SH-SY5Y (cell line): ENCODE results near the gene MSI2.

ENCODE experiments used
- GATA2 ChIP-seq: IDR thresholded peaks from 2 replicates; pipeline ENCODE4 v1.6.1; 2011; ENCODE audit warnings: mild to moderate bottlenecking, low read depth, low read length
- GATA3 ChIP-seq: IDR thresholded peaks from 2 replicates; pipeline ENCODE4 v1.6.1; 2011; ENCODE audit warnings: low read depth, mild to moderate bottlenecking, low read length, moderate library complexity

MSI2 gene

GRCh38 chr17:57286399-57287105 is 30.2 kb downstream of the MSI2 start:
- no peak for TF ChIP-seq GATA2
- no peak for TF ChIP-seq GATA3

GRCh38 chr17:57288040-57288772 is 31.9 kb downstream of the MSI2 start:
- no peak for TF ChIP-seq GATA2
- TF ChIP-seq GATA3: no peak

- no peak for TF ChIP-seq GATA3
- no peak for TF ChIP-seq GATA2
Measured at GRCh38 chr17:57288773-57289121, 32.4 kb downstream of the MSI2 start.

GRCh38 chr17:57289130-57289529 is 32.8 kb downstream of the MSI2 start:
- TF ChIP-seq GATA2: no peak
- no peak for TF ChIP-seq GATA3

GRCh38 chr17:57289613-57290012 is 33.3 kb downstream of the MSI2 start:
- TF ChIP-seq GATA2: no peak
- no peak for TF ChIP-seq GATA3

GRCh38 chr17:57290981-57291380 is 34.7 kb downstream of the MSI2 start:
- no peak for TF ChIP-seq GATA3

GRCh38 chr17:57292091-57292490 is 35.8 kb downstream of the MSI2 start:
- TF ChIP-seq GATA2: no peak
- no peak for TF ChIP-seq GATA3

- TF ChIP-seq GATA2 (no peak), GATA3 (no peak)
Measured at GRCh38 chr17:57293077-57293476, 36.8 kb downstream of the MSI2 start.

GRCh38 chr17:57294101-57294500 is 37.8 kb downstream of the MSI2 start:
- TF ChIP-seq GATA2: no peak

- TF ChIP-seq GATA3 (no peak), GATA2 (no peak)
Measured at GRCh38 chr17:57294629-57295501, 38.5 kb downstream of the MSI2 start.

GRCh38 chr17:57295526-57296023 is 39.3 kb downstream of the MSI2 start:
- peak; percentile 73 for TF ChIP-seq GATA3
- peak; percentile 77 for TF ChIP-seq GATA2

- TF ChIP-seq GATA3 (peak; percentile 85), GATA2 (peak; percentile 88)
Measured at GRCh38 chr17:57296231-57296630, 39.9 kb downstream of the MSI2 start.

GRCh38 chr17:57299176-57299575 is 42.9 kb downstream of the MSI2 start:
- TF ChIP-seq GATA3 (no peak), GATA2 (no peak)
